T follicular helper cell (primary cell): ENCODE data around the gene RPS6KA5.
A peak's percentile ranks its signal among the peaks of the same experiment; 100 is the strongest.
"Not testable (repeated sequence)": the region's sequence is repeated elsewhere in the genome, so short reads cannot be mapped to it uniquely, and the experiment has no call there.

Experiments
- DNase-seq: peaks from one replicate; pipeline ENCODE4 v3.0.0-alpha.2; 2020; ENCODE audit warnings: low read depth
- total RNA-seq, 2 experiments: gene quantifications; one replicate each; lab custom pipeline; 2026; lab: John Stamatoyannopoulos, UW

The RPS6KA5 gene
- total RNA-seq = 72.0 to 105 reads per million in 2 experiments

- DNase-seq = peak; percentile 100
Observed at GRCh38 chr14:91060351-91061055, at the start of gene RPS6KA5. RPS6KA5 (minus strand) TSS chr14:91060641; CDS start chr14:91060434, 207 bp downstream.

DNA sequence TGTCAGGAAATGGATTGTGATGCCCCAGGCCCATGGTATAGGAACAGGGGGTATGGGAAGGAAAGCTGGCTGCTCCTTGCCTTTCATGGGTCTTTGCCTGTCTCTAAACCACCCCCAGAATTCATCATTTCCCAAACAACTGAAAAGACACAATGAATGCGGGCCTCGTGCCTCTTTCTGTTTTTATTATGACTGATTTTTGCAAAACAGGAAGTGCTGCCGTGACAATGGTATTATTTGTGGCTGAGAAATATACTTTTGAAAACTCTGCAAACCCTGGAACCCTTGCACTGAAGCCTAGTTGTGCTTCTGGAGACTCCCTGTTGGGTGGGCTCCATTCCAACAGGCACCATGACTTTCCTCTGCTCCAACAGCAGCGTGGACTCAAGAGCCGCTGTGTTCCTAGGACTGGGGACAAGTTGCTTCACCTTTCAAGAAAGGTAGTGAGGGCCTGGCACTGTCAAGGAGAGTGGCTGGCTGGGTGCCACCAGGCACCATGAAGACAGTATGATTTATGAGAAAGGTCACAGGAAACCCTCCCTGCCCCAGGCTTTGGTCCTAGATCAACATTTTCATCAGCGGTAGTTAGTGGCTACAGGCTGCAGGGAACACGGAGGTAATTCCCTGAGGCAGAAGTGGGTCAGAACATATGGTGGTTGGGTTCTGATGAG is 48.6 kb upstream of the RPS6KA5 start:
- DNase-seq = no peak

DNA sequence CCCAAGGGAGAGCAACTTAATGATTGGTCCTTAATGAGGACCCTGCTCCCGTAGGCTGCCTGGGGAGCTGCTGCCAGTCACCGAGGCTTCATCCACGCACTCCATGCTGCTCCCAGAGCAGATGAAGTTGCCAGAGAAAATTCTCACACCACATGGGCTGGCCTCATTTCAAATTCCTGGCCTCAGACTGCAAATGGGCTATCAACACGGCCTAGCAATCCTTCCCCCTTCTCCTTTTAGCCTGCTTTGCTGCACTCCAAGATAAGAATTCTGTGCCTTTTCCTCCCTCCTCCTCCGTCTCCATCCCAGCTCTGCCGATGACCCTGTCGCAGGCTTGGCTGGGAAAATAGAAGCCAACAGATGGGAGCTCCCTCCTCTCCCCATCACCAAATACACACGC is 42.7 kb upstream of the RPS6KA5 start:
- no peak for DNase-seq

GRCh38 chr14:91100102-91100501 is 39.7 kb upstream of the RPS6KA5 start:
- DNase-seq = no peak

- no peak for DNase-seq
Observed at GRCh38 chr14:91098591-91098990, 38.1 kb upstream of the RPS6KA5 start.

DNA sequence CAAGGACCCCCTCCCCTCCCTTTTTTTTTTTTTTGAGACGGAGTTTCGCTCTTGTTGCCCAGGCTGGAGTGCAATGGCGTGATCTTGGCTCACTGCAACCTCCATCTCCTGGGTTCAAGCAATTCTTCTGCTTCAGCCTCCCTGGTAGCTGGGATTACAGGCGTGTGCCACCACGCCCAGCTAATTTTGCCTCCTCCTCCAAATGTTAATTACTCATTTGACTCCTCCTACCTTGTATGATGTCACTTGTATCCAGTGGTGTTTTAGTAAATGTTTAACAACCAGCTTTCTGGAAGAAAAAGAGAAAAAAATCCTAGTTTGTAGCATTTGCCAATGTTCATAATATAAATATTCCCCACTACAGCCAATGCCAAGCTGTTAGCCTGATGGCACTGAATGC is 37.2 kb upstream of the RPS6KA5 start:
- not testable (repeated sequence) for DNase-seq

DNA sequence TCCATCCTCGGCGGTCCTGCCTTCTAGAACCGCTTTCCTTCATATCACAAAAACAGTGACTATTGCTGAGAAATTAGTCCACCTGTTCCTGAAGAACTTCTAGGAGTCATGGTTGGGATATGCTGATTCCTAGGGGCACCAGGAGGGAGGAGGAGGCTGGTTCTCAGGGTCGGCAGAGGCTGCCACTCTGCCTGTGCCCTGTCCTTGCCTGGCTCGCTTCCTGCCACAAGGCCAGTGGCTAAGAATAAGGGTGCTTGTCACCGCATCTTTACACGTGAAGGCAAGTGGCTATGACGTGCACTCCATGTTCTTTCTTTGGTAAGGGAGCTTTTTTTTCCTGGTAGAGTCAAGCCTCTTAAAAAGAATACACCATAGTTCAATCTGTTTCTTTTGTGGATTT is 34.7 kb upstream of the RPS6KA5 start:
- DNase-seq = no peak

DNA sequence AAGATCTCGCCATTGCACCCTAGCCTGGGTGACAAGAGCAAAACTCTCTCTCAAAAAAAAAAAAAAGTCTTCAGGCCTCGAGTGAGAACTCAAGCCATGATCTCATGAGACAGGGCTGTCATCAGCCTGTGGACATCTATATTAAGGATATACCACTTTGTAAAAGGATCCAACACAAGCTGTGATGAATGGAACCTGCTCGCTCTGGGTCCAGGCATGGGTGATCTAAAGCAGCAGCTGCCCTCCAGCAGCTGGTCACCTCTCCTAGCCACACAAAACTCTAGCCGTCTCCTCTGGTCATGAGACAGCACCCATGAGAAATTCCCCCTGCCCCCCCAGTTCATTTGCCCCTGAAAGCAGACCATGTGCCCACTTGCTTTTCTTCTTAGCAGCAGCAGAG is 34.3 kb upstream of the RPS6KA5 start:
- DNase-seq = no peak

DNA sequence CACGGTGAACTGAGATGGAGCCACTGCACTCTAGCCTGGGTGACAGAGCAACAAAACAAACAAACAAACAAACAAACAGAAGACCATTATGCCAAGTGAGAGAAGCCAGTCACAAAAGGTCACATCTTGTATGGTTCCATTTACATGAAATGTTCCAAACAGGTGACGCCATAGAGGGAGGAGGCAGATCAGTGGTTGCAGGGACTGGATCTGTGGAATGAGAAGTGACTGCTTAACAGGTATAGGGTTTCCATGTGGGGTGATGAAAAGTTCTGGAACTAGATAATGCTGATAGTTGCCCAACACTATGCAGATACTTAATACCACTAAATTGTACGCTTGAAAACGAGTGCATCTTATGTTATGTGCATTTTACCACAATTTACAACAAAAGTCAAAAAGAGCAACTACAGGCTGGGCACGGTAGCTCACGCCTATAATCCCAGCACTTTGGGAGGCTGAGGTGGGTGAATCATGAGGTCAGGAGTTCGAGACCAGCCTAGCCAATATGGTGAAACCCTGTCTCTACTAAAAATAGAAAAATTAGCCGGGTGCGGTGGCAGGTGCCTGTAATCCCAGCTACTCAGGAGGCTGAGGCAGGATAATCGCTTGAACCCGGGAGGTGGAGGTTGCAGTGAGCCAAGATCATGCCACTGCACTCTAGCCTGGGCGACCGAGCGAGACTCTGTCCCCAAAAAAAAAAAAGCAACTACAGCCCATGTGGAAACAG is 33.5 kb upstream of the RPS6KA5 start:
- not testable (repeated sequence) for DNase-seq

DNA sequence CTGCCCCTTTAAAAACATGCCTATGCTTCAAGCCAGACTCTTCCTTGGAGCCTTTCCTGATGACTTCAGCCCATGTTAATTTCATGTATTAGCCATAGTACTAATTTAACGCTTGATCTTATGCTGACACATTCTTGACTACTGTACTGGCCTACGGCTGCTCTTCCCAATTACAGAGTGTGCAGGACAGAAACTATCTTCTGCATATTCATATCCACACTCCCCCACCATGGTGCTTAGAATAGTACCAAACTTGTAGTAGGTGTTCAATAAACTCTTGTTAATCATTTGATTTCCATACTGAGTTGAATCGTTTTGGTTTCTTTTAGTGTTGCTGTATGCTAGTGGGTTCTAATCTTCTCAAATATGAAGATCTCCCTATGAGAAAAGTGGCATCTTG is 31.6 kb upstream of the RPS6KA5 start:
- no peak for DNase-seq

GRCh38 chr14:91090743-91091142 is 30.3 kb upstream of the RPS6KA5 start:
- DNase-seq = no peak

DNA sequence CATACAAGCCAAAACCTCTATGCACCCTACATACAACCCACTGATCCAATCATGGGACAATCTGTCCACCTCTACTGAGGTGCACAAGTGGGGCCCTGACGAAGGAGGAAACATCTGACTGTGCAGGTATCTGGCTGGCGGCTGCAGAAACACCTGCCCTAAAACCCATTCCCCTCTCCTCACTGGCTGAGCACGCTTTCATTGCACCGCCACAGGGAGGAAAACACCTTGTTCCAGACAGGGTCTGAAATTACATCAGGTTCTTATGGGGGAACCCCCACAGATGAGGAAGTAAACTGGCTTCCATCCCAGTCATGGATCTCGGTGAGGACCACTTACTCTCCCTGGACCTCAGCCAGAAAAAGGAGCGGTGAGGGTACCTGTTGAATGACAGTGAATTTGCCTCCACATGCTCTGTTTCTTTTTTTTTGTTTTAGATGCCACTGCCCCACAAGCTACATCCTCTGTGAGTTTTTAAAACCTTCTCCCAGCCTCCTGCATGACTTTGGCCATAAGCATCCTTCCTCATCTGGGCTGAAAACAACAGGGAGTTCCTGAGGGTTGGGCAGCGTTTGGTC is 29.6 kb upstream of the RPS6KA5 start:
- DNase-seq = no peak

- DNase-seq = no peak
Observed at GRCh38 chr14:91088585-91089235, 28.3 kb upstream of the RPS6KA5 start.

DNA sequence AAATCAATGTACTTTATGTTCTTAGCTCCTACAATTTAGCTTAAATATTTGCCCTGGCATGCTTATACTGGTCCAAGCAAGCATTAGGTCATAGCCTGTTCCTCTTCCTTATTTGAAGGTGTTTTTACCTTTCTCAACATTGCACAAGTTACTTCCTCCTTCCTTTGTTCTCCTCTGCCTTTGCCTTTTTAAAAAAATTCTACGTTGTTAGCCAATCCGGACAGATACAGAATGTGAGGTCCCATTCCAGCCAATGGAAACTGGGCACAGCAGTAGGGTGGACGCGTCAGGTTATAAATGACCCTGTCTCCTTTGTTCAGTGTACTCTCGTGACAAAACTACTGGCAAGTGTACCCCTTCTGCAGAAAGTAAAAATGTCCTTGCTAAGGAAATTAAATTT is 27.0 kb upstream of the RPS6KA5 start:
- DNase-seq = not testable (repeated sequence)

DNA sequence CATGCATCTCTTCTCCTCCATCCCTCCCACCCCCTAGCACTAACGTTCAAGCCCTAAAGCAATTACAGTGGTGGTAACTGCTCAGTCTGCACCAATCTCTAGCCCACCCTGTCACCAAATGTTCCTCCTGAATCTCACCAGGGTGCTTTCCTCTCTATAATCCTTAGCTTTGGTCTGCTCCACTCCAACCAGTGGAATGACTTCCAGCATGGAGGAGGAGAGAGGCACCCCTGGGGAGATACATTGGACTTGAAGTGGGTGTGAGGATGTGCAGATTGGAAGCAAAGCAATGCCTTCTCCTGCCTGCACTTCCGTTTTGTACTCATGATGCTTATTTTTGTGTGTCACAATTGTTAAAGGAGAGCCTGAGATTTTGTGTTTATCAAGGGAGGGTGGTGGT is 24.1 kb upstream of the RPS6KA5 start:
- DNase-seq = no peak

- DNase-seq = no peak
Observed at GRCh38 chr14:91082282-91082681, 21.8 kb upstream of the RPS6KA5 start.

- no peak for DNase-seq
Observed at GRCh38 chr14:91080071-91080470, 19.6 kb upstream of the RPS6KA5 start.

GRCh38 chr14:91078095-91078737 is 17.8 kb upstream of the RPS6KA5 start:
- DNase-seq = peak; percentile 10

DNA sequence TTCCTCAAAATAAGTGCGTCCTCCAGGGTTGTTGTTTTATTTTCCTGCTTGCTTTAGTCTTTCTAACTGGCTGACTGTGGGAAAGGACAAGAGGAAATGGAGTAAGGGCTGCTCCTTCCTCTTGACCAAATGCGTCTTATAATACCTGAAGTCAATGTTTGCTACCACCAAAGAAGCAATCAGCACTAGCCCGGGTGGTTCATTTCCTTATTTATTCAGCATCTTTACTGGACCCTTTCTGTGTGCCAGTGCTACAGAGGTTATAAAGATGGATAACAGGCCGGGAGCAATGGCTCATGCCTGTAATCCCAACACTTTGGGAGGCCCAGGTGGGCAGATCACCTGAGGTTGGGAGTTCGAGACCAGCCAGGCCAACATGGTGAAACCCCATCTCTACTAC is 15.1 kb upstream of the RPS6KA5 start:
- DNase-seq = no peak

DNA sequence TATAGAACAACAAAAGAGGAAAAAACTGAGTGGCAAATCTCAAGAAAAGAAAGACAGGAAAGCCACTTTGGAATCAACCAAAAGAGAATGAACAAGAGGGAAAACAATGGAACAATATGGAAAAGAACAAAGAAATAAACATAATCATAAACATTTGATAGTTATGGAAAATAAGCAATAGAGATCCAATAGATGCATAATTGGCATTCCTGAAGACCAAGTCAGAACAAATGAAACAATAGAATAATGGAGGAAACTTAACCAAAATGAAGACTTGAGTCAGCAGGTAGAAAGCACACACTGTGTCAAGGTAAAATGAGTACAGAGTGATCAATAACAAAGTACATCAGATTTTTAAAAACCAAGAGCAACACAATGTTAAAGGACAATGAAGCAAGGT is 10.1 kb upstream of the RPS6KA5 start:
- DNase-seq = no peak

GRCh38 chr14:91068642-91069041 is 8.2 kb upstream of the RPS6KA5 start:
- DNase-seq = no peak

- DNase-seq = peak; percentile 19
Observed at GRCh38 chr14:91067186-91067585, 6.7 kb upstream of the RPS6KA5 start.
